K562 (cell line): ENCODE measurements around the gene ZFYVE28. TPM values are rescaled to one million over a fixed set of nuclear protein-coding genes. Genes with fewer than 3 reads are reported as not detected.

ENCODE experiments used
- ATAC-seq: fragments of 200-7000 bp; cut with Tn5 transposase; 3 replicates; pipeline ENCODE4 v1.9.1; 2020; ENCODE audit warnings: moderate library complexity
- BruUV-seq: library from RNA; stranded (reverse); fragments of 400-500 nt; replicated peaks from 2 replicates; lab custom pipeline; 2021; lab: Mats Ljungman, UMichigan
- CTCF ChIA-PET: fragments of 300-600 bp; formaldehyde crosslinking; extraction: SDS; loops from one replicate; lab custom pipeline; 2021; ENCODE audit warnings: low intra/inter-chr PET ratio; lab: Yijun Ruan, JAX
- POLR2A ChIA-PET: fragments of 300-600, 350-650 bp; sonication (Branson Sonifier 250); formaldehyde crosslinking; extraction: SDS; loops from one replicate; lab custom pipeline; 2021; ENCODE audit warnings: antibody characterized with exemption, inconsistent platforms; lab: Yijun Ruan, JAX
- DNase-seq, 4 experiments: peaks; one replicate each; pipeline versions ENCODE4 v3.0.0 to v3.0.0-alpha.2; 2011 to 2018; ENCODE audit warnings: low spot score in 3 of 4, mixed read lengths in 3 of 4; ENCODE audit errors: extremely low read depth in 1 of 4
- FAIRE-seq: peaks from 2 replicates; lab custom pipeline; 2011; peaks lifted over from hg19 to GRCh38; lab: Jason Lieb, UNC
- H2AFZ ChIP-seq: 2 replicates; pipeline ENCODE4 v1.6.0; 2011; ENCODE audit warnings: low read depth, low read length, control low read depth, inconsistent platforms
- H3K27ac ChIP-seq: fragments of 200-600 bp; 3 replicates; pipeline ENCODE4 v1.8.0; 2011; ENCODE audit warnings: low read depth, mild to moderate bottlenecking, control low read depth, inconsistent platforms, low read length, moderate library complexity, mixed read lengths; ENCODE audit errors: extremely low read depth
- H3K27me3 ChIP-seq, 2 experiments: fragments of 300-600 bp in 1 of 2; 2 replicates in 1 of 2; 3 replicates in 1 of 2; pipeline versions ENCODE4 v1.6.0 to v1.8.0; 2011; ENCODE audit warnings: inconsistent platforms in 2 of 2, low read length in 2 of 2, mild to moderate bottlenecking in 1 of 2, mixed read lengths in 1 of 2, moderate library complexity in 1 of 2; ENCODE audit not compliant: control insufficient read depth in 2 of 2, insufficient read depth in 2 of 2
- H3K36me3 ChIP-seq: fragments of 300-600 bp; 3 replicates; pipeline ENCODE4 v1.8.0; 2011; ENCODE audit warnings: mild to moderate bottlenecking, low read length, inconsistent platforms; ENCODE audit not compliant: control insufficient read depth, insufficient read depth
- H3K4me1 ChIP-seq, 2 experiments: fragments of 200-600 bp in 1 of 2; replicated peaks in 1 of 2; 2 replicates in 1 of 2; 3 replicates in 1 of 2; pipeline versions ENCODE4 v1.5.1 to v1.8.0; 2011; ENCODE audit warnings: inconsistent platforms in 2 of 2, low read length in 2 of 2, mild to moderate bottlenecking in 1 of 2, mixed read lengths in 1 of 2, moderate library complexity in 1 of 2; ENCODE audit not compliant: control insufficient read depth in 2 of 2, insufficient read depth in 2 of 2
- H3K4me2 ChIP-seq: 2 replicates; pipeline ENCODE4 v1.6.1; 2011; ENCODE audit warnings: low read length, control low read depth, inconsistent platforms, mixed read lengths; ENCODE audit not compliant: insufficient read depth
- H3K4me3 ChIP-seq: fragments of 200-600 bp; sonication (generic), shearing (Covaris generic); 2 replicates; pipeline ENCODE4 v1.5.1; 2016; ENCODE audit warnings: control low read depth, inconsistent platforms
- H3K79me2 ChIP-seq: fragments of 200-600 bp; 3 replicates; pipeline ENCODE4 v1.8.0; 2011; ENCODE audit warnings: low read length, inconsistent platforms; ENCODE audit not compliant: control insufficient read depth, insufficient read depth
- H3K9ac ChIP-seq, 2 experiments: 2 replicates each; pipeline versions ENCODE4 v1.6.0 to v1.6.1; 2011; ENCODE audit warnings: low read depth in 2 of 2, low read length in 2 of 2, control low read depth in 1 of 2, inconsistent platforms in 1 of 2, mild to moderate bottlenecking in 1 of 2, mixed read lengths in 1 of 2; ENCODE audit not compliant: insufficient read depth in 1 of 2
- H3K9me1 ChIP-seq: one replicate; pipeline ENCODE4 v1.6.0; 2011; ENCODE audit warnings: inconsistent platforms, mild to moderate bottlenecking, low read length, moderate library complexity; ENCODE audit not compliant: control insufficient read depth, insufficient read depth
- H3K9me3 ChIP-seq: replicated peaks from 2 replicates; pipeline ENCODE4 v1.5.1; 2011; ENCODE audit warnings: low read depth, low read length, inconsistent platforms; ENCODE audit not compliant: control insufficient read depth, insufficient read depth
- H4K20me1 ChIP-seq: replicated peaks from 2 replicates; pipeline ENCODE4 v1.6.1; 2011; ENCODE audit warnings: low read length, inconsistent platforms, mixed read lengths; ENCODE audit not compliant: control insufficient read depth, insufficient read depth
- ARID3A ChIP-seq: IDR thresholded peaks from 2 replicates; pipeline ENCODE4 v1.6.1; 2012; ENCODE audit warnings: low read depth, low read length, improper control_type of control experiment, borderline replicate concordance
- BACH1 ChIP-seq: fragments of 200-800 bp; sonication (Bioruptor generic); IDR thresholded peaks from 2 replicates; pipeline ENCODE4 v1.6.1; 2016; ENCODE audit warnings: missing genetic modification characterization, missing compliant biosample characterization
- KAT8 ChIP-seq: fragments of 450-650 bp; IDR thresholded peaks from 2 replicates; pipeline ENCODE4 v1.6.1; 2016; ENCODE audit warnings: low read depth, mild to moderate bottlenecking
- NFYB ChIP-seq: IDR thresholded peaks from 2 replicates; pipeline ENCODE4 v1.6.1; 2011; ENCODE audit warnings: mild to moderate bottlenecking, moderate library complexity; ENCODE audit not compliant: insufficient read length; ENCODE audit errors: extremely low read depth
- NR2C2 ChIP-seq, 2 experiments: fragments of 200-800 bp in 1 of 2; sonication (Bioruptor generic) in 1 of 2; sonication (generic) in 1 of 2; formaldehyde crosslinking in 1 of 2; IDR thresholded peaks; 2 replicates each; pipeline versions ENCODE4 v1.6.1 to v1.8.0; 2016 to 2022; ENCODE audit warnings: mild to moderate bottlenecking in 1 of 2, missing compliant biosample characterization in 1 of 2, missing genetic modification characterization in 1 of 2, missing genetic modification reagents in 1 of 2
- ZBTB1 ChIP-seq: sonication (generic); formaldehyde crosslinking; IDR thresholded peaks from 2 replicates; pipeline ENCODE4 v1.8.1; 2023; ENCODE audit warnings: missing genetic modification reagents, low read depth, mild to moderate bottlenecking, borderline replicate concordance
- ZNF143 ChIP-seq: sonication (generic); formaldehyde crosslinking; IDR thresholded peaks from 2 replicates; pipeline ENCODE4 v1.9.0; 2022; ENCODE audit warnings: mild to moderate bottlenecking, missing genetic modification reagents
- WGBS: fragments of 100-300 bp; shearing (Covaris generic); methylation state at CpG from one replicate; pipeline ENCODE4 v1.1.6; 2016; ENCODE audit warnings: low coverage, mixed read lengths; ENCODE audit not compliant: insufficient coverage; ENCODE audit errors: missing lambda C conversion rate; 5-methylcytosine and 5-hydroxymethylcytosine counted together
- in situ Hi-C: fragments of 300-500 bp; cut with MboI; formaldehyde crosslinking; loops from 4 replicates; pipeline ENCODE4 v1.15.0; 2018; ENCODE audit warnings: inconsistent platforms, mixed read lengths
- intact Hi-C: fragments of 100-400 bp; cut with micrococcal nuclease; formaldehyde crosslinking; loops from 2 replicates; pipeline ENCODE4 v1.14.2; 2022
- polyA plus RNA-seq, 8 experiments: library from polyadenylated mRNA; depleted of rRNA in 4 of 8; stranded (reverse) in 5 of 8; unstranded in 3 of 8; fragments of >200 nt; fragmentation: Nextera tagmentation in 2 of 8; fragmentation: Illumina TruSeq in 1 of 8; extraction: Ambion mirVana in 2 of 8; extraction: Trizol in 1 of 8; gene quantifications; 2 replicates each; pipeline versions ENCODE4 v1.2.1 to v1.2.3, GENCODE V29; 2011 to 2014; ENCODE audit warnings: inconsistent platforms in 1 of 8, missing spikeins in 1 of 8
- total RNA-seq, 7 experiments: library from RNA; depleted of rRNA in 6 of 7; stranded (reverse); fragments of >200 nt in 6 of 7; fragmentation: Illumina TruSeq in 2 of 7; extraction: Trizol in 2 of 7; gene quantifications; 2 replicates each; pipeline versions ENCODE4 v1.2.1 to v1.2.3, GENCODE V29; 2011 to 2021; ENCODE audit warnings: low replicate concordance in 1 of 7

The ZFYVE28 gene
- total and polyA plus RNA-seq, 9 of the 15 experiments (the other 6 are each of a cell fraction or from before 2014, with no cell fraction given) = 1.3 to 24.8 (median 8.9) TPM

- H3K9me1 ChIP-seq = no peaks in the 10 kb centered on the region
- H3K4me2 ChIP-seq = no peak overlapping the region
- intact Hi-C loops = no loop called here
- DNase-seq (no peak), FAIRE-seq (no peak), ATAC-seq (no peak)
- H3K4me3 ChIP-seq = no peak overlapping the region
- peaks cover 3% of the 10 kb centered on the region; the same call in 1 of the 3 replicates for H3K36me3 ChIP-seq
- in situ Hi-C loops = no loop called here
- H4K20me1 ChIP-seq = no peaks in the 10 kb centered on the region
- H2AFZ ChIP-seq = no peak overlapping the region
- POLR2A ChIA-PET = no interaction called here
- H3K79me2 ChIP-seq = no peaks in the 10 kb centered on the region
- no peak overlapping the region for H3K9ac ChIP-seq
- CTCF ChIA-PET = no interaction called here
- H3K9me3 ChIP-seq = no peaks in the 10 kb centered on the region
- H3K4me1 ChIP-seq = peaks cover 5 to 28% of the 10 kb centered on the region in 2 experiments; a peak in 4 of 5 replicates
- H3K27me3 ChIP-seq = no peaks in the 10 kb centered on the region
- WGBS = 87% methylated on average over 8 of the region's 9 CpGs
- BruUV-seq = no TSS peak
- no peak overlapping the region for H3K27ac ChIP-seq
- TF ChIP-seq ZBTB1 (CRISPR knock-in tag) (no peak), KAT8 (no peak), NR2C2 (CRISPR knock-in tag; IDR thresholded peaks at IDR 0.05) (no peak), NR2C2 (tag; IDR thresholded peaks at IDR 0.05) (no peak), ARID3A (no peak), BACH1 (tag) (no peak), ZNF143 (no peak), NFYB (no peak)
These were observed 140.5 kb downstream of the ZFYVE28 start for GRCh38 chr4:2277956-2278355.
